Adrenal gland (tissue), 12 donors: Measurements from ENCODE around the gene TOM1. TPM values are rescaled to one million over a fixed set of nuclear protein-coding genes. Genes with fewer than 3 reads are reported as not detected.
"Not testable (repeated sequence)": the region's sequence is repeated elsewhere in the genome, so short reads cannot be mapped to it uniquely, and the experiment has no call there.

Source experiments
- DNase-seq, 7 donors: peaks; one replicate each; pipeline ENCODE4 v3.0.0-alpha.2; 2019 to 2020
- H3K27ac ChIP-seq, 5 donors: fragments of 200-600 bp; sonication (generic) in 4 of 5; 1 replicate in 3 of 5; 2 replicates in 2 of 5; pipeline versions ENCODE4 v1.5.1 to v1.8.0; 2016 to 2020; ENCODE audit warnings: mild to moderate bottlenecking in 1 of 5
- H3K27me3 ChIP-seq: fragments of 200-600 bp; 2 replicates; pipeline ENCODE4 v1.8.0; 2021
- H3K36me3 ChIP-seq, 2 donors: fragments of 200-600 bp; replicated peaks in 1 of 2; 1 replicate in 1 of 2; 2 replicates in 1 of 2; pipeline versions ENCODE4 v1.5.1 to v1.8.0; 2018 to 2022
- H3K4me1 ChIP-seq, 2 donors: fragments of 200-600 bp; replicated peaks in 1 of 2; 1 replicate in 1 of 2; 2 replicates in 1 of 2; pipeline versions ENCODE4 v1.5.1 to v1.8.0; 2018 to 2021
- H3K4me3 ChIP-seq, 4 donors: fragments of 200-600 bp; sonication (generic) in 3 of 4; one replicate each; pipeline ENCODE4 v1.5.1; 2016 to 2018
- H3K9me3 ChIP-seq, 3 donors: fragments of 200-600 bp; sonication (generic) in 1 of 3; replicated peaks in 1 of 3; 1 replicate in 2 of 3; 2 replicates in 1 of 3; pipeline versions ENCODE4 v1.5.1 to v1.8.0; 2016 to 2021
- POLR2A ChIP-seq, 2 donors: fragments of 450-650 bp; IDR thresholded peaks; one replicate each; pipeline ENCODE4 v1.6.1; 2017; ENCODE audit warnings: antibody characterized with exemption in 2 of 2, mild to moderate bottlenecking in 2 of 2, moderate library complexity in 1 of 2
- WGBS, 4 donors: extraction: QIAGEN DNeasy Blood & Tissue Kit in 2 of 4; methylation state at CpG; one replicate each; pipeline versions ENCODE4 v1.1.5 to v1.1.7; 2013 to 2017; 5-methylcytosine and 5-hydroxymethylcytosine counted together
- intact Hi-C, 2 donors: fragments of 100-400 bp; cut with DNase I; formaldehyde crosslinking; loops; one replicate each; pipeline versions ENCODE4 v1.14.1 to v1.15.0; 2022 to 2023
- polyA plus RNA-seq, 3 donors: library from polyadenylated mRNA; stranded (reverse); fragments of 200-250 nt in 2 of 3; fragments of 350-450 nt in 1 of 3; fragmentation: Illumina TruSeq in 1 of 3; extraction: RNeasy Lipid Tissue Mini Kit (QIAGEN cat#74804) in 1 of 3; gene quantifications; one replicate each; pipeline ENCODE4 v1.2.3, GENCODE V29; 2013 to 2014
- total RNA-seq, 9 donors: library from RNA; depleted of rRNA in 4 of 9; stranded (reverse); fragments of >200 nt in 4 of 9; fragments of 120-200 nt in 1 of 9; fragmentation: NEBNext Ultra II Directional in 1 of 9; extraction: Animal tissue kit (Norgen Biotek cat#: 25700) in 1 of 9; gene quantifications; one replicate each; pipeline versions ENCODE4 v1.1.0 to v1.2.4, GENCODE V29; 2013 to 2023
- TF ChIP-seq, protein P1 (sequence below), 6 experiments: fragments of 450-650 bp in 4 of 6; fragments of 200-600 bp in 2 of 6; sonication (generic) in 1 of 6; IDR thresholded peaks; 1 replicate in 5 of 6; 2 replicates in 1 of 6; pipeline versions ENCODE4 v1.5.1 to v1.8.0; 2016 to 2021; ENCODE audit warnings: antibody characterized with exemption in 6 of 6, mild to moderate bottlenecking in 2 of 6, moderate library complexity in 1 of 6
- donor health status: healthy with polysubstance abuse.
- donor health status: Bipolar disorder and iron deficiency.
- donor health status: DM: yes; HTN: yes; CAD: no.
- donor health status: DM: no; HTN: no; CAD: no.
- donor health status: DM: no; HTN: no; CAD: no.
- donor health status: DM: yes; HTN: yes; CAD: no.

Gene TOM1
- total and polyA plus RNA-seq, 12 donors = 57.5 to 188 (median 106) TPM

DNA sequence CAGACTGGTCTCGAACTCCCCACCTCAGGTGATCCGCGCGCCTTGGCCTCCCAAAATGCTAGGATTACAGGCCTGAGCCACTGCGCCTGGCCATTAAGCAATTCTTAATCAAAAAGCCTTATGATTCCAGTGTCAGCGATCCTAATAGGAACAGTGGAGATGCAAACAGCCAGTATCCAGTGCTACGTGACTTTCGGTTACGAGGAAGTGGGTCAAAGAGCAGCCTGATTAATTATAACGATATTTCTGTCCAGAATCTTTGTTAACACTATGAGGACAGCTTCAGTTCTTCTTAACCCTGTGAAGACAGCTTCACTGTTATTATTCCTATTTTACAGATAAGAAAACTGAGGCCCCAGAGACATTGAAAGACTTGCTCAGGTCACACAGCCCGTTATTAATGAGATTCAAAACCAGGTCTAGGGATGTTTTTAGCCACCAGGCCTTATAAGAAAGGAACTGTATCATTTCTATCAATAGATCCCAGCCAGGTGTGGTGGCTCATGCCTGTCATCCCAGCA lies 63.9 kb downstream of the TOM1 start:
- H3K27ac ChIP-seq = peak overlapping the region in 1 of 5 donors; percentile 10
- no peak for TF ChIP-seq POLR2A (IDR thresholded peaks at IDR 0.05)
- TF ChIP-seq, protein P1, sequence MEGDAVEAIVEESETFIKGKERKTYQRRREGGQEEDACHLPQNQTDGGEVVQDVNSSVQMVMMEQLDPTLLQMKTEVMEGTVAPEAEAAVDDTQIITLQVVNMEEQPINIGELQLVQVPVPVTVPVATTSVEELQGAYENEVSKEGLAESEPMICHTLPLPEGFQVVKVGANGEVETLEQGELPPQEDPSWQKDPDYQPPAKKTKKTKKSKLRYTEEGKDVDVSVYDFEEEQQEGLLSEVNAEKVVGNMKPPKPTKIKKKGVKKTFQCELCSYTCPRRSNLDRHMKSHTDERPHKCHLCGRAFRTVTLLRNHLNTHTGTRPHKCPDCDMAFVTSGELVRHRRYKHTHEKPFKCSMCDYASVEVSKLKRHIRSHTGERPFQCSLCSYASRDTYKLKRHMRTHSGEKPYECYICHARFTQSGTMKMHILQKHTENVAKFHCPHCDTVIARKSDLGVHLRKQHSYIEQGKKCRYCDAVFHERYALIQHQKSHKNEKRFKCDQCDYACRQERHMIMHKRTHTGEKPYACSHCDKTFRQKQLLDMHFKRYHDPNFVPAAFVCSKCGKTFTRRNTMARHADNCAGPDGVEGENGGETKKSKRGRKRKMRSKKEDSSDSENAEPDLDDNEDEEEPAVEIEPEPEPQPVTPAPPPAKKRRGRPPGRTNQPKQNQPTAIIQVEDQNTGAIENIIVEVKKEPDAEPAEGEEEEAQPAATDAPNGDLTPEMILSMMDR (IDR thresholded peaks at IDR 0.05) = no peak
- no peak overlapping the region for H3K4me3 ChIP-seq
- H3K9me3 ChIP-seq = no peaks in the 10 kb centered on the region
- H3K4me1 ChIP-seq = no peaks in the 10 kb centered on the region
- DNase-seq = no peak
- no peaks in the 10 kb centered on the region for H3K27me3 ChIP-seq
- no peaks in the 10 kb centered on the region for H3K36me3 ChIP-seq
- intact Hi-C loops = no loop called here
- 83 to 88% (median 86%) methylated on average over 11 of the region's 11 CpGs for WGBS, 4 donors

DNA sequence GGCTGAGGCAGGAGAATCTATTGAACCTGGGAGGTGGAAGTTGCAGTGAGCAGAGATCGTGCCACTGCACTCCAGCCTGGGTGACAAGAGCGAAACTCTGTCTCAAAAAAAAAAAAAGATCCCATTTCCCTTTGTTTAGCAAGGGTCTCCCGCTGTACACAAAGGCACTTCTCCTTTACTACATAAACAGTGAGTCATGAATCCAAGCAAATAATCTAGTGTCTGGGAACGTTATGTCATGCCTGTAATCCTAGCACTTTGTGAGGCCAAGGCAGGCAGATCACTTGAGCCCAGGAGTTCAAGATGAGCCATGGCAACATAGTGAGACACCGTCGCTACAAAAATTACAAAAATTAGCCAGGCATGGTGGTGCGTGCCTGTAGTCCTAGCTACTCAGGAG lies 64.5 kb downstream of the TOM1 start:
- H3K4me1 ChIP-seq, intact Hi-C loops, H3K9me3 ChIP-seq, DNase-seq, H3K4me3 ChIP-seq, H3K27me3 ChIP-seq, H3K36me3 ChIP-seq: not testable (repeated sequence)
- peak overlapping the region in 1 of 5 donors; percentile 58 for H3K27ac ChIP-seq
- 64 to 75% (median 70%) methylated on average over 7 of the region's 7 CpGs for WGBS, 4 donors

DNA sequence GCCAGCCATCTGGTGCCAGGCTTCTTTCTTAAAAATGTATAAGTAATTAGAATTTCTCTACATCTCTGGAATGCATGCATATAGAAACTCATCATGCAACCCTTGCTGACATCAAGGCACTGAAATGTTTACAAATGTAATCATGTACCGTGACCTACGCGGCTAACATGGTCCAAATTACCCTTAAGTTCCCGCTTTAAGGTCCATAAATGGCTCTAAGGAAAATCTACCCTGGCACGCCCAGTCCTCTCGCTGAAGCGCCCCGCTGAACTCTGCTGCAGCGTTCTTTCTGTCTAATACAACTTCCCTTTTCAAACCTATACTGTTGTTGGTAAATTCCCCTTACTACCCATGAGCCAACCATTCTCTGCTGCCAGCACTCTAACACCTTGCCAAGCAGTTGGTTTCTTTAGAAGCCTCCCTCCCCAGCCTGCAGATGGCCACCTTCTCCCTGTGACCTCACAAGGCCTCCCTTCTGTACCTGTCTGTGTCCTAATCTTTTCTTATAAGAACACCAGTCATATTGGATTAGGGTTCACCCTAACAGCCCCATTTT lies 67.7 kb downstream of the TOM1 start:
- H3K27ac ChIP-seq = peak overlapping the region in 2 of 5 donors; percentile 23 to 34
- TF ChIP-seq, protein P1 (IDR thresholded peaks at IDR 0.05) = no peak
- TF ChIP-seq POLR2A (IDR thresholded peaks at IDR 0.05) = no peak
- 71 to 83% (median 80%) methylated on average over 9 of the region's 9 CpGs for WGBS, 4 donors
- no peaks in the 10 kb centered on the region for H3K27me3 ChIP-seq
- no peaks in the 10 kb centered on the region for H3K36me3 ChIP-seq
- no peaks in the 10 kb centered on the region for H3K9me3 ChIP-seq
- no peak for DNase-seq
- no peak overlapping the region for H3K4me3 ChIP-seq
- H3K4me1 ChIP-seq = peaks cover 9 to 21% of the 10 kb centered on the region in 2 donors
- intact Hi-C loops = no loop called here

DNA sequence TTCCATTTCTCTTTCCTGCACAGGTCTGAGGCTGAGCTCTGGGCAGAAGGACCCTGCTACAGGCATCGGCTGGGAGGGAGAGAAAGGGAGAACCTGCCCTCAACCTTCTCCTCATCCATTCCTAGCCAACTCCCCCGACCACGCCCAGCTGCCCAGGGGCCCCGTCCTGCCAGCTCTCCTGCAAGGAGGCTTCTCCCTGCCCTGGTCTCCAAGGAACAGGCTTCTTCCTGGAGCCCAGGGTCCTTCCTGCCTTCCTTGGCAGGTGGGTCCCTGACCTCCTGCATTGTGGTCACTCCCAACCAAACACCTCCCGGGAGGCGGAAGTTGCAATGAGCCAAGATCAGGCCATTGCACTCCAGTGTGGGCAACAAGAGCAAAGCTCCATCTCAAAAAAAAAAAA lies 68.7 kb downstream of the TOM1 start:
- Histone ChIP-seq H3K36me3 (no peaks in the 10 kb centered on the region), H3K9me3 (no peaks in the 10 kb centered on the region), H3K27ac (no peak overlapping the region), H3K27me3 (no peaks in the 10 kb centered on the region), H3K4me3 (no peak overlapping the region), H3K4me1 (peaks cover 10 to 24% of the 10 kb centered on the region in 2 donors)
- WGBS, 4 donors = 81 to 86% (median 83%) methylated on average over 6 of the region's 6 CpGs
- TF ChIP-seq, protein P1 (IDR thresholded peaks at IDR 0.05) = no peak
- TF ChIP-seq POLR2A (IDR thresholded peaks at IDR 0.05) = no peak
- intact Hi-C loops = no loop called here
- DNase-seq = no peak

DNA sequence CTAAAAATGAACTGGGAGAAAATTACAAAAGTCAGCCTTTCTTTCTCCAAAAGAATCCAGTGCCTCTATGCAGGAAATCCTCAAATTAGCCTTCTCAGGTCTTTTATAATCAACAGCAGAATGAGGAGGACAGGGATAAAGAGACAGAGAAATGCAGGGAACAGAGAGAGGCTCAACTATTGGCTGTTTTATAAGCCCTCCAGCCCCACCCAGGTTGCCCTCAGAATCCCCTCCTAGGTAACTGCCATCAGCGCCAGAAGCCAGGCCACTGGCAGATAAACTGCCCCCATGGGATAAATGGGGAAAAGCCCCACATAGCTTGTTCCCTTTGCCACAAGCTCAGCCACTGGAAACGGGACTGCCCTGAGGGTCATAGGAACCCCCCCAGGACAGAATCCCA lies 70.3 kb downstream of the TOM1 start:
- peak overlapping the region in 2 of 5 donors; percentile 47 to 97 for H3K27ac ChIP-seq
- H3K36me3 ChIP-seq = no peaks in the 10 kb centered on the region
- no peaks in the 10 kb centered on the region for H3K9me3 ChIP-seq
- intact Hi-C loops = no loop called here
- H3K27me3 ChIP-seq = no peaks in the 10 kb centered on the region
- peaks cover 10 to 24% of the 10 kb centered on the region in 2 donors for H3K4me1 ChIP-seq
- WGBS, 4 donors = 80 to 89% (median 82%) methylated on average over 2 of the region's 2 CpGs
- H3K4me3 ChIP-seq = no peak overlapping the region
- no peak for DNase-seq
- TF ChIP-seq, protein P1 (IDR thresholded peaks at IDR 0.05) = no peak
- TF ChIP-seq POLR2A (IDR thresholded peaks at IDR 0.05) = no peak
